ENCODE measurements around the gene ZNF605.
"Not testable (repeated sequence)": the region's sequence is repeated elsewhere in the genome, so short reads cannot be mapped to it uniquely, and the experiment has no call there.

The ZNF605 gene

GRCh38 chr12:132948146-132949066 is 7.7 kb downstream of the ZNF605 start:
- DNase-seq (ENCODE audit: low read depth): no peak

GRCh38 chr12:132946246-132946820 is 9.8 kb downstream of the ZNF605 start:
- DNase-seq (ENCODE audit: low read depth): no peak

GRCh38 chr12:132945806-132946205 is 10.3 kb downstream of the ZNF605 start:
- DNase-seq (ENCODE audit: low read depth): no peak

- no peak for DNase-seq (ENCODE audit: low read depth)
These were observed 13.5 kb downstream of the ZNF605 start for GRCh38 chr12:132942611-132943010.

GRCh38 chr12:132941336-132941954 is 14.7 kb downstream of the ZNF605 start:
- no peak for DNase-seq (ENCODE audit: low read depth)

- DNase-seq (ENCODE audit: low read depth): no peak
These were observed 15.9 kb downstream of the ZNF605 start for GRCh38 chr12:132940071-132940719.

- not testable (repeated sequence) for DNase-seq (ENCODE audit: low read depth)
These were observed 17.3 kb downstream of the ZNF605 start for GRCh38 chr12:132938807-132939206.

- DNase-seq (ENCODE audit: low read depth): no peak
These were observed 18.6 kb downstream of the ZNF605 start for GRCh38 chr12:132937476-132937875.

- not testable (repeated sequence) for DNase-seq (ENCODE audit: low read depth)
These were observed 19.2 kb downstream of the ZNF605 start for GRCh38 chr12:132936921-132937320.

- no peak for DNase-seq (ENCODE audit: low read depth)
These were observed 19.9 kb downstream of the ZNF605 start for GRCh38 chr12:132936163-132936562.

- DNase-seq (ENCODE audit: low read depth): no peak
These were observed 29.7 kb downstream of the ZNF605 start for GRCh38 chr12:132926415-132926833.

- DNase-seq (ENCODE audit: low read depth): no peak
These were observed 30.3 kb downstream of the ZNF605 start for GRCh38 chr12:132925597-132926414.

- no peak for DNase-seq (ENCODE audit: low read depth)
These were observed 31.8 kb downstream of the ZNF605 start for GRCh38 chr12:132924356-132924755.

- no peak for DNase-seq (ENCODE audit: low read depth)
These were observed 32.7 kb downstream of the ZNF605 start for GRCh38 chr12:132923356-132923909.

- no peak for DNase-seq (ENCODE audit: low read depth)
These were observed 33.4 kb downstream of the ZNF605 start for GRCh38 chr12:132922676-132923075.

GRCh38 chr12:132921685-132922084 is 34.4 kb downstream of the ZNF605 start:
- no peak for DNase-seq (ENCODE audit: low read depth)

- DNase-seq (ENCODE audit: low read depth): no peak
These were observed 37.4 kb downstream of the ZNF605 start for GRCh38 chr12:132918680-132919079.

- DNase-seq (ENCODE audit: low read depth): no peak
These were observed 47.1 kb downstream of the ZNF605 start for GRCh38 chr12:132909030-132909368.

GRCh38 chr12:132908145-132909029 is 47.7 kb downstream of the ZNF605 start:
- peak; percentile 90 for DNase-seq (ENCODE audit: low read depth)

GRCh38 chr12:132907789-132908144 is 48.3 kb downstream of the ZNF605 start:
- DNase-seq (ENCODE audit: low read depth): not testable (repeated sequence)

Data from T-helper 22 cell (primary cell).